Activated CD4-positive, alpha-beta T cell treated with anti-CD3 and anti-CD28 coated beads for 1 hour (primary cell): ENCODE data around the gene NUDT1.
"Not testable (repeated sequence)": the region's sequence is repeated elsewhere in the genome, so short reads cannot be mapped to it uniquely, and the experiment has no call there.

Experiments
- DNase-seq: peaks from one replicate; pipeline ENCODE4 v3.0.0-alpha.2; 2020

Gene NUDT1

DNA sequence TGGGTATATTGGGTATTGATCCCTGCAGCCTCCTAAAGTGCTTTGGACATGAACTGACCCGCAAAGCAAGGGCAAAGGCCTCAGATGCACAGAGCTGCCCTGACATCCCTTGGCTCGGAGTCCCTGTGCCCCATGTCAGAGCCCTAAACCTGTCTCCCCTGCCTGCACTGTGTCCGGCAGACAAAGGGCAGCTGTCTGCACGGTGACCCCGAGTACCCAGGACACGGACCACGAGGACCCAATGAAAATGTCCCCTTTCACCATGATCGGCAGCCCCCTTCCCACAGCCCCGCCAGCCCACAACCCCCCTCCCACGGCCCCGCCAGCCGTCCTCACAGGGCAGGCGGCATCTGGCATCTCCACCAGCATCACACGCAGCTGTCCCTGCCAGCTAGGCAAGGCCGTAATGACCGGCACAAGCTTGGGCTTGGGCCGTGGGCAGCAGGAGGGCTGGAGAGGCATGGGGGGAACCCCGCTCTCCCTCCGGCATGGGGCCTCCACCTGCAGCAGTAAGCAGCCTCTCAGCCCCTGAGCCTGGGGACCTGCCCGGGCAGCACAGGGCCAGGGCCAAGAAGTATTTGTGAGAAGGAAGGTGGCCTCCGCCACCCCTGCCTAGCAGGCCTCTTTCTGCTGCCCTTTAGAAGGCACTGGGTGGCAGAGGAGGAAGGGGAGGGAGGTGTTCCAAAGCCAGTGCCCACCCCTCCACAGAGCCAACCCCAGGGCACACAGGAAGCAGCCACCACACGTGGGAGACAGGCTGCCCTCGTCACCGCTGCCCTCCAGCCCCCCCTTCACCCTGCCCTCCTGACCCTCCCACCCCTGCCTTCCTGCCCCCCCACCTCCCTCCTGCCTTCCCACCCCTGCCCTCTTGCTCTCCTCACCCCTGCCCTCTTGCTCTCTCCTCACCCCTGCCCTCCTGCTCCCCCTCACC lies 10.1 kb downstream of the NUDT1 start:
- DNase-seq: no peak

DNA sequence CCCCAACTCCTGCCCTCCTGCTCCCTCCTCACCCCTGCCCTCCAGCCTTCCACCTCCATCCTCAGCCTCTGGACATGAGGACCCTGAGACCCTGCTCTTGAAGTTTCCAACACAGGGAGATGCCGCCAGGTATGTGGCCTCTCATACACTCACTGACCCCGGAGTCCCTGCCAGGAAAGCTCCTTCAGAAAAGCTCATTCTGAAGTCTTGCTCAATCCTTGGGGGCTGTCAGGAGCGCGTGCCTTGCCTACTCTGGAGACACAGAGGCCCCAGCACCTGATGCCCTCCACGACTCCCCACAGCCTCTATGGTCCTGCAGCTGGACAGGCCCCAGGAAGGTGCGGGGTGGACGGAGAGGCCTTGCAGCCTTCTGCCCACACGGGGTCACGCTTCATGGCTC lies 11.0 kb downstream of the NUDT1 start:
- DNase-seq: no peak

DNA sequence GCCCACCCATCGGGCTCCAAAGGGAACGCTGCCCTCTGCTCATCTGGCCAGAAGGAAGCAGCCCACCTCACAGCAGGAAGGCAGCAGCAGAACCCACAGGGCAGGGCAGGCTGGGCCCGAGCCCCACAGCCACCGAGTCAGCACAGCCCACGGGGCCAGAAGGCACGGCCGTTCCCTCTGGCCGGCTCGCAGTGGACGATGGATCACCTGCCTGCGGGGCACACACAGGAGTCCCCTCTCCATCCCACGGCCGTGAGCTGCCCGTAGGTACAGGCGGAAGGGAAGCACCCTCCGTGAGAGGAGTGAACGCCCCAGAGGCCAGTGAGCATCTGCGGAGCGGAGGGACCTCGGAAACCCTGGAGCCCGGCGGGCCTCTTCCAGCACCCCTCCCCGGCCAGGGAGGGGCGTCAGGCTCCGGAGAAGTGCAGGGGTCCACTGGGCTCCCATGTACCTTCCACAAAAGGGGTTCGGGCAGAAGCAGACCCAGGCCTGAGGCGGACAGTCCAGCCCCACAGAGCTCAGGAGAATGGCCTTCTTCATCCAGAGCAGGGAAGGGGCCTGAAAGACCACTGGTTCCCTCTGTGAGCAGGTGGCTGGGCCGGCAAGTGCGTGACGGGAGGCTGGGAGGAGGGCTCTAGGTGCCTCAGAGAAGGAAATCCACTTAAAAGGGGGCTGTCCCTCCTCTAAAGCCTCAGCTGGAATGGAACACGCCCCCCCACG lies 11.7 kb downstream of the NUDT1 start:
- DNase-seq: no peak

DNA sequence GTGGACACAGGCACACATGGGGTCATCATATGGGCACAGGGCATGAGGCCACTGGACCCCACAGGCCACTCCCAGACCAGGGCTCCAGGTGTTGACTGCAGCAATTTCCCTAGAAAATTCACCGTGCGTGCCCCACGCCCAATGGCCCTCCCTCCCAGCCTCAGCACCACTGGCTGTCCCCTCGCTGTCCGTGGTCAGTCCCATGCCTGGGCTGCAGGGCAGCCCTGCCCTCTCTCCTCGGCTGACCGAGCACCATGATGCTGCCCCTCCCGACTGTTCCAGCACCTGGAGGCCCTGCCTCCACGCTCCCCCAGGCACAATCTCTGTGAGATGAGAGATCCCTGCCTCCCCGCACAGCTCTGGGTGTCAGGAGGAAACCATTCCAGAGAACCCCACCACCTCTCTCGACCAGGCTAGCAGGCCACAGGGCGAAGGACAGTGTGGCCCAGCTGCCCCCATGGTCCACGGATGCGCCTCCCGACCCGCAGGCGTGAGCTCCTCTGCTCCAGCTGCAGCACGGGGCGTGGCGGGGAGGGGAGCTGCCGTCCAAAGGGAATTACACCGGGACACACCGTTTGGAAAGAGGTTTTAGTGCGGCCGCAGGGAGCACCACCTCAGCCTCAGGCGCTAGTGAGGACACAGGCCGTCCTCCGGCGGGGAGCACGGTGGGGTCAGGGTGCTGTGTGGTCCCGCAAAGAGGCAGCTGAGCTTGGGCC lies 12.6 kb downstream of the NUDT1 start:
- no peak for DNase-seq

DNA sequence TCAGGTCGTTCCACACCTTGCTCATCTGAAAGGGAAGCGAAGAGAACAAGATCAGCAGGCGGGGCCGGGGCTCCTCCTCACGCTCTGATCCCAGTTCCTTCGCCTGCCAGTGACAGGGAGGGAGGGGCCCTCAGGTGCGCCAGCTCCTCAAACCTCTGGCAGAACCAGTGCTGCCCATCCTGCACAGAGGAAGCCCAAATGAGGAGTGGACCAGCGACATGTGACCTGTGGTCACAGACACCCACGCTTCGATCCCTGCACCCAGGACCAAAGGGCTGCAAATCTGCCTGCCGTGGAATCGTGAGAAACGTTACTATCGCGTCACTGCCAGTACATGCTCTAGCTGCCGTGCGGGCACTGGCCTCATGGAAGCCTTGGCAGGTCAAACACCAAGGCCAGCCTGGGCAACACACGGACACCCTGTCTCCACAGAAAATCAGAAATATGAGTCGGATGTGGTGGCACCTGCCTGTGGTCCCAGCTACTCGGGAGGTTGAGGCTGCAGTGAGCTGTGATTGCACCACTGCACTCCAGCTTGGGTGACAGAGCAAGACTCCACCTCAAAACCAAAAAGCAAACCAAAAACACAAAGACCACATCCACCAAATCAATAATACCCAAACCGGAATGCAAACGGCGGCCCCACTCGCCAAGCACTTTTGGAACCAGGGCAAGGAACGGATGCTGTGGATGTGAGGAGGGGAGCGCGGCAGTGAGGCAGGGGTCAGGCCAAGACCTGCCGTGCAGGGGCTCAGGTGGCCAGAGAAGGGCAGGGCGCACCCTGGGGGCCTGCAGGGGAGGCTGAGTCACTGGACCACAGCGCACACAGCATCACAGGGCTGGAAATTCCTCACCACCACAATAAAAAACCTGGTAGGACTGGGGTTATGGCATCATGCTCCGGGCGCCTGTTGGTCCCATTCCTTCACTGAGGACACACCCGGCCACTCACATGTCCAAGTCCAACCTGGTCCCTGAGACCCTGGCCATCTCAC lies 13.4 kb downstream of the NUDT1 start:
- no peak for DNase-seq

DNA sequence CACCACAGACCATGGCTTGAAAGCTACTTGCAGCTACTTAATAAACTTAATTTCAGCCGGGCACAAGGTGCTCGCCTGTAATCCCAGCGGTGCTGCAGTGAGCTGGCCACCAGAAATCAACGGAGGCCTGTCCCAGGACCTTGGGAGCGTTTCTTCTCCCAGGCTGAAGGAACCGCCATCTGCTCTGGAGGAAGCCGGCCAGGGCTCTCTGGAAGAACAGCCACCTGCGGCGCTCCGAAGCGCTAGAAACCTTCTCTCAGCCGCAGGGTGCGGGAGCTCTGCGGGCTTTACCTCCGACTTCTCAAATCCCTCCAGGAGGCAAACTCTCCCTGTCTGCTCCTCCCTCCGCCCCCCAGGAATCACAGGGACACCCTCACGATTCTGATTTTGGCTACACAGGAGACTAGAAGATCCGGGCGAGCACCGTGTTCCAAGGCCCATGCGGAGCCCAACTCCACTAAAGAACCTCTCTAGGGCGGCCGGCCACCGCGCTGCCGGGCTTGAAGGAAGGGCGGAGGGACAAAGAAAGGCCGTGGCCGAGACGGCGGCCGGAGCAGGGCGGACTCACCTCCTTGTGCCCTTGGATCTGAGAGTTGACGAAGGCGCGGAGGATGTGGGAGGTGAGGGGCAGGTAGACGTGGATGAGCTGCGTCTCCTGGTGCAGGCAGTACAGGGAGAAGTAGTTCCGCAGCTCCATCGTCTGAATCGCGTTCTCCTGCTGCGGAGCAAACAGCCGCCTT lies 14.4 kb downstream of the NUDT1 start:
- no peak for DNase-seq

DNA sequence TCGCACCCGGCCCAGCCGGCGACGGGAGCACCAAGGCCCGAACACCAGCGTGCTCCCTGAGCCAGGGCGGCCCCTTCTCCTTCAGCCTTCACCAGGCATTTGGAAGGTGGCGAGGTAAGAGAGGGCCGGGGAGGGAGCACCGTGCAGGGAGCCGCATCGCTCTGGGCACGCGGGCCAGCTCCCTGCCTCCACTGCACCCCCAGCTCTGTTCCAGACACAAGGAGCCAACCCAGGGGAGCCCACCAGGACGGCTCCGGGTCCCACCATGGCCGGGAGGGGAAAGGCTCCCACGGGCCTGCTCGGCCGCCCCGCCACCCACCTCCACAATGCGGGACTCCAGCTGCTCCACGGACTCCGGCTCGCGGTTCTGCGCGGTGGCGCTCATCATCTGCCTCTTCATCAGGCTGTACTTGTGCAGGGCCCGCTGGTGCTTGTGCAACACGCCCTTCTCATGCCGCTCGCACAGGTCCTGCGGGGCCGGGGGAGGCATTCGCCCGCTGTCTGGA lies 15.1 kb downstream of the NUDT1 start:
- no peak for DNase-seq

DNA sequence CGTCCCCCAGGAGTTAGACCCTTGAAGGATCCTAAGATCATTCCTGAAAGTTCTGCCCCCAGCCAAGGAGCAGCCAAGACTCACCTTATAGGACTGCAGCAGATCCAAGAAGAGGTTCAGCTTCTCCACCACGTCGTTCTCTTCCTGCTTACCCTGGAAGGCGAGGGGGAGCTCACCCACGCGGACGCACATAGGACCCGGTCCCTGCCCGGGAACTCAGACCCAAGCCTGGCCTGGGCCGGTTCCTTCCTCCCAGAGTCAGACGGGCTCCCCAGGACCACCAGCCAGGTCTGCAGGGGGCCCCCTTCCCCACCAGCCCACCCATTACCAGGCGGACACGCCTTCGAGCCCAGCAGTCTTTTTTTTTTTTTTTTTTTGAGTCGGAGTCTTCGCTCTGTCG lies 15.6 kb downstream of the NUDT1 start:
- no peak for DNase-seq

DNA sequence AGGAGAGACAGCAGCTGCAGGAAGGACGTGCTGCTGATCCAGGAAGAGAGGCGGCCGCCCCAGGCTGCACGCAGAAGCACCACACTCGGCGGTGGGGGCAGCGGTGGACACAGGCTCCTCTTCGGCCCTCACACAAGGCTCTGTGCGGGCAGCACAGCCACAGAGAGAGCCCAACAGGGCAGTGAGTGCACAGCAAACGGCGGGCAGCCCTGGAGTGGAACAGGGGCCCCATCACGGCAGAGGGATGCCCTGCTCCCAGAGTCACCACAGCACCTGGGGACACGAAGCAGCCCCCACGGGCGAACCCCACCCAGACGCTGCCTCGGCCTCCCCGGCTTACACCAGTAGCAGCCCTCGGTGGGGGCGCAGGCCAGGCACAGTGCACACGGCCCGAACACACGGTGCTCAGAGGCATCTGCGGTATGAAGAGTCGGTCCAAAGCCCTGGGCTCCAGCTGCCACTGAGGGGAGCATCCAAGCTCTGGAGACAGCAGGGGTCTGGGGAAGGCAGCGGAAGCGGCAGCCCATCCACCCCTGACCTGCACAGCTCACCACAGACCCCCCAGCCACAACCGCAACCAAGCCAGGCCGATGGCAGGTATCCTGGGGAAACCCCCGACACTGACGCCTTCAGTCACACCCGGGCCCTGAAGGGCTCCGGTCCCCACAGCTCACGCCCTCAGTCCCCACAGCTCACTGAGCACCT lies 16.8 kb downstream of the NUDT1 start:
- DNase-seq: no peak

DNA sequence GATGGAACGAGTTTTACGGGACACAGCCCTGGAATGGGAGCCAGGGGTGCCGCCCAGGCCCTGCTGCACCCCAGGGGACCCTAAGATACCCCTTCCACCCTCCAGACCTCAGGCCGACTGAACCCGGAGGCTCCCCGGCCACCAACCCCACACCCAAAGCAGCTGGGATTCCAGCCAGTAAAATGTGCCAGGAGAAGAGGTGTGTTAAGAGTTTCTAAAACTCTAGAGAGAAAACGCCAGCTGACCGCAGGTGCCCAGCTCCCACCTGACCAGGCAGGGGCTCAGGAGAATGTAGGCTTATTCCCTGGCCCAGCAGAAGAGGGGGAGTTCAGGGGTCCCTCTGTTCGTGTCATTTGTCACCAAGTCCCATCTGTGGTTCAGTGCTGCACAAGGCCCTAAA lies 17.5 kb downstream of the NUDT1 start:
- DNase-seq: no peak

DNA sequence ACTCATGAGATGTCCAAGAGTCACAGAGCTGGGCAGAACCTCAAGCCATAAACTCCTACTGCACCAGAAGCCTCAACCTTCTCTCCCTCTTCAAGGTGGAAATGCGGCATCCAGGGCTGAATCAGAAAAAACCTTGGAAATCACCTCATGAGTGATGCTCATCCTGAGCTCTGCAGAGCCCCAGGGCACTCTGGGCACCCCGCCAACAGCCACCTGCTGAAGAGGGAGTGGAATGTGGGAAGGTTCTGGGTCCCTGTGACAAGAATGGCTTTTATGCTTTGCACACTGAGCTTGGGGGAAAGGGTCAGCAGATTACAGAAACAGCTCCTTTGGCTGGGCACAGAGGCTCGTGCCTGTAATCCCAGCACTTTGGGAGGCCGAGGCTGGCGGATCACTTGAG lies 18.8 kb downstream of the NUDT1 start:
- no peak for DNase-seq

DNA sequence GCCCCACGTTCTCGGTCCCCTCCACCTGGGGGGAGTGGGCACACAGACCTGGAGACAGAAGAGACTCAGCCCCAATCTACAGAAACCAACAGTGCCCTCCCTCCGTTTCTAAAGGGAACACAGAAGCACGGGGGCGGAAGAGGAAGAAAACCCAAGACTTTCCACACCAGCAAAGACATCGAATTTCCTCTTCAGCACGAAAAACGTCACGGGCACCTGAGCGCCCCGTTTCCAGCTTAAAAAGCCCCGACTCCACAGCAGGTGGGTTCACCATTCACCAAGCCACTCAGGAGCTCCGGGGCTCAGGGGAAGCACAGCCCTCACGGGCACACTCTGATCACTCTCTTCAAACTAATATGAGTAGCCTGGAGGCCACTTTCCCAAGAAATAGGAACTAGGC lies 19.6 kb downstream of the NUDT1 start:
- peak; percentile 47 for DNase-seq

DNA sequence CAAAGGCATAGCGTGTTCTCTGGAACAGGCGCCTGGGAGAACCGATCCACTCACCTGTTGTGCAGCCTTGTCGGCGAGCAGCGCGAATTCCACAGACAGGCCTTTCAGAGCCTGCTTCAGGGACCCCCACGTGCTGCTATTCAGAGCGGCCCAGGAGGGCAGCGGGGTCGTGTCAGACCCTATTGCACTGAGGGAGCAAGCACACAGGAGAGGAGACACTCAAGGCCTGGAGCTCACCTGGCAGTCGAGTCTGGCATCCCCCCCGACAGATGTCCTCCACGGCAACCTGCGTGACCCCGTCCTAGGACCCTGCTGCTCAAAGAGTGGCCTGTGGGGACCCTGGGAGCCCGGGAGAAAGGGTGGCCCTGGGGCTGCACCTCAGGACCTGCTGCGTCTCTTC lies 21.1 kb downstream of the NUDT1 start:
- no peak for DNase-seq

DNA sequence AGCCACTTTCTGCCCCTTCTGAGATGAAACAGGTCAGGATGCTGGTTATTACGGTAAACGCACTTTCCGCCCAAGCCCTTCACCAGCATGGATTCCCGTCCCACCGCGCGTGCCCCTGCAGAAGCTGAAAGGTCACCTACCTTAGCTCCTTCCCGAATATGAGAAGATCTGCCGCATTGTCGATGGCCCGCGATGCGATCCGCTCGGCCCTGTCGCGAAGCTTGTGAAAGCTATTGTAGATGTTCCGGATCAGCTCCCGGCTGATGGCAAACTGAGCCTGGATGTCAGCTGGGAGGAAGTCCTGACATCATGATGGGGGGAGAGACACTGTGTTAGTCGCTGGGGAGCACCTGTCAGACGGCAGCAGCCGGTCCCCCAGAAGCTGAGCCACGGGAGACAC lies 22.1 kb downstream of the NUDT1 start:
- DNase-seq: no peak

DNA sequence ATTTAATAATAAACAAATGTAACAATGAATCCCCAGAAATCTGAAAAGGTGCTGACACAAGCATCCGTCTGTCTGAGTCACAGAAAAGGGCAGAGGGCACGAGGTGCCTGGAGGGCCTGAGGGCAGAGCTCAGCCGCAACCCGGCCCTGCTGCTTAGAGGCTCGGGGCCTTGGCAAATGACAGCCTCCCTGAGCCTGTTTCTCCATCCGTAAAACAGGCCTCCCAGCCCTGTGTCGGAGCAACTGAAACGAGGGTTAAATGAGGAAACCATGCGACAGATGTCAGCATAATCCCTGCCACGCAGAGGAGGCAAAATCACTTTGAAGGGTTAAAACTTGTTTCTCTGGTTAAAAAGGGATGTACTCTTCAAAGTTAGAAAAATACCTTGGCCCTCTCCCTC lies 24.9 kb downstream of the NUDT1 start:
- DNase-seq: no peak

DNA sequence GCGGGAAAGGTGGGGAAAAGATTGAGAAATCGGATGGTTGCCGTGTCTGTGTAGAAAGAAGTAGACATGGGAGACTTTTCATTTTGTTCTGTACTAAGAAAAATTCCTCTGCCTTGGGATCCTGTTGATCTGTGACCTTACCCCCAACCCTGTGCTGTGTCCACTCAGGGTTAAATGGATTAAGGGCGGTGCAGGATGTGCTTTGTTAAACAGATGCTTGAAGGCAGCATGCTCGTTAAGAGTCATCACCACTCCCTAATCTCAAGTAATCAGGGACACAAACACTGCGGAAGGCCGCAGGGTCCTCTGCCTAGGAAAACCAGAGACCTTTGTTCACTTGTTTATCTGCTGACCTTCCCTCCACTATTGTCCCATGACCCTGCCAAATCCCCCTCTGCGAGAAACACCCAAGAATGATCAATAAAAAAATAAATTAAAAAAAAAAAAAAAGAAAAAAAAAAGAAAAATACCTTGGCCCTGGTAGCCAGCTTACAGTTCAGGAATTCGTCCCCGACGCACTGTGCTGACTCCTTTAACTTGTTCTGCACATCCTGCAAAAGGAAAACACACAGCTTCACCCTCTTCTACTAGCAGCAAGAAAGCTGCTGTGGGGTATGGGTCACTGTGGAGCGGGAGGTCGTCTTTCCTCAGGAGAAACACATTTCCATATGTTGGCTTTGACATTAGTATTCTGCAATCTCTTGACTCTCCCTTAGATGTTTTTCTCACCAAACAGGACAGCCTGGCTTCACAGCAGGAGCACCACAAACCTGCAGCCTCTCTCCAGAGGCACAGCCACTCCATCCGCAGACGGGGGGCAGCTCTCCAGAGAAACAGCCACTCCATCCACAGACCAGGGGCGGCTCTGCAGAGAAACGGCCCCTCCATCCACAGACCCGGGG lies 27.3 kb downstream of the NUDT1 start:
- DNase-seq: not testable (repeated sequence)

DNA sequence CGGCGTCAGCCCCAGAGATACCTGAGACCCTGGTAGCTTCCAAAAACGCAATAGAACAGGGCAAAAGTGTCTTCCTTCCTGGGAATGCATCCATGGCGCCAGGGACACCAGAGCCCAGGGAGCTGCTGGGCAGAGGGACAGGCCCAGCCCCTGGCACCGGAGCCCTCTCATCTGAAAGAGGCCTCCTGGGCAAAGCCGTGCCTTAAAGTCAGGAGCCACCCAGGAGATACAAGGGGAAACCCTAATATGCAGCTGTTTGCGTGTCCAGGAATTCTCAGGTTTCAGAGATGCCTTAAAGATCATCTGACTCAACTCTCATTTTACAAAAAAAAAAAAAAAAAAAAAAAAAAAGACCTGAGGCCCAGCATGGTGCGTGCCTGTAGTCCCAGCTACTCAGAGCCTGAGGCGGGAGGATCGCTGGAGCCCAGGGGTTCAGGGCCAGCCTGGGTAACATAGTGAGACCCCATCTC lies 28.0 kb downstream of the NUDT1 start:
- no peak for DNase-seq

DNA sequence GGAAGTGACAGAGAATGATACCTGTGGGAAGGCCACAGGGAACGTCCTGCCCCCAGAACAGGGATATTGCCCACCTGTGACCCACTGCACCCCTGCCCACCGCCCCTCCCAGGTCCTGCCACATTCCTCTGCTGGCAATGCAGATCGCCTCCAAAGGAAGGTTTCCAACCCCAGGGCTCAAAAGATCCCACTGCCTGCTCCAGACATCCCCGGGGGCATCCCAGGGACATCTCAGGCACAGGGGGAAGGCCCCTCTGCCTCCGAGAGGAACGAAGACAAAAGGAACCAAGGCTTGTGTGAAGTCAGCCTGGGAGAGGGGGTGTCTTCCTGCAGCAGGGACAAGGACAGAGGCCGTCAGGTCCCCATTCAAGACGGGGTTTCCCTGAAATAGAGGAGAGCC lies 28.5 kb downstream of the NUDT1 start:
- no peak for DNase-seq

DNA sequence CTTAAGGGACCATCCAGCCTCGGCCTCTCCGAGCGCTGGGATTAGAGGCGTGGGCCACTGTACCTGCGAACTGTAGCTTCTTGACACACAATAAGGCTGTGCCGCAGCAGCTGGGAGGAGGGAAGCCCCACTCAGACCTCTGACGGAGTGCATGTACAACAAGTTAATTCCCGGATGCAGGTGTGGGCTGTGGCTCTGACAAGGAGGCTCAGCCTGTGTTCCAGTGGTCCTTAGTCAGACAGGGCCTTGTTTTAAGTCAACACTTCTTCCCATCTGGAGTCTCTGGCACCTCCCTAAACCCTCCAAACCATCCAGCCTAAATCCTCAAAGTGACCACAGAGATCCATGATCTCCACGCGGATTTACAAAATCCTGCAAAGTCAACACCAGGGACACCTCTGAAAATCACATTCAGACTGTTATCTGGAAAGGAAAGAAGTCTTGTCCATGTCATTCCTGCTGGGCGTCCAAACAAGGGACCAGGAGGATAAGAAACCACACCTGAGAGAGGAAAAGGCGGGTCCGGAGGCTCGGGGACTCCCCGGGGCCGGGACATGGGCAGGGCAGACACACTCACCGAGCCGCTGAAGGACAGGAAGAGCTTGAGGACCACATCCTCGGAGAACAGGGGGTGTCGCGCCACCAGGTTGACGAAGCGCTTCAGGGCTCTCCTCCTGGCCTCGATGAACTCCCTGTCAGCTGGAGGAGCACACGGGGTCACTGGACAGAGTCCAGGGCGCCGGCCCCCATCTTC lies 29.4 kb downstream of the NUDT1 start:
- DNase-seq: no peak
